Amygdala (tissue), 56 donors: ENCODE data around the gene ATP6V0E1.
"Not testable (repeated sequence)": the region's sequence is repeated elsewhere in the genome, so short reads cannot be mapped to it uniquely, and the experiment has no call there.

Source experiments
- DNase-seq, 56 donors: peaks; one replicate each; lab custom pipeline; 2025; lab: John Stamatoyannopoulos, UW

ATP6V0E1 gene

GRCh38 chr5:173062141-173062540 is 78.6 kb downstream of the ATP6V0E1 start:
- DNase-seq = no peak

GRCh38 chr5:173065155-173065554 is 81.6 kb downstream of the ATP6V0E1 start:
- no peak for DNase-seq

GRCh38 chr5:173069671-173070070 is 86.1 kb downstream of the ATP6V0E1 start:
- no peak for DNase-seq

- no peak for DNase-seq
These were observed 91.7 kb downstream of the ATP6V0E1 start for GRCh38 chr5:173075137-173075843.

GRCh38 chr5:173075970-173076369 is 92.4 kb downstream of the ATP6V0E1 start:
- DNase-seq = no peak

GRCh38 chr5:173076471-173076870 is 92.9 kb downstream of the ATP6V0E1 start:
- not testable (repeated sequence) for DNase-seq

- no peak for DNase-seq
These were observed 95.3 kb downstream of the ATP6V0E1 start for GRCh38 chr5:173078878-173079277.
